HL-60 (cell line): ENCODE measurements around the gene SYT7.

Experiments
- DNase-seq, 2 experiments: peaks; one replicate each; pipeline ENCODE4 v3.0.0-alpha.2; 2010 to 2020; ENCODE audit warnings: low read depth in 1 of 2, low spot score in 1 of 2
- H3K27ac ChIP-seq: fragments of 250-450 bp; sonication (Bioruptor Pico); replicated peaks from 2 replicates; pipeline ENCODE4 v1.5.1; 2020; ENCODE audit warnings: mild to moderate bottlenecking, moderate library complexity
- H3K27me3 ChIP-seq: fragments of 250-450 bp; sonication (Bioruptor Pico); 2 replicates; pipeline ENCODE4 v1.5.1; 2021; ENCODE audit warnings: mild to moderate bottlenecking, moderate library complexity; ENCODE audit not compliant: insufficient read depth, poor library complexity, severe bottlenecking
- H3K4me3 ChIP-seq: replicated peaks from 2 replicates; pipeline ENCODE4 v1.5.1; 2011; ENCODE audit warnings: mild to moderate bottlenecking, control low read depth, low read length; ENCODE audit not compliant: insufficient read depth
- CTCF ChIP-seq: IDR thresholded peaks from one replicate; pipeline ENCODE4 v1.5.1; 2011; ENCODE audit warnings: low read length, control low read depth, inconsistent platforms; ENCODE audit not compliant: insufficient read depth
- GABPA ChIP-seq: IDR thresholded peaks from 2 replicates; pipeline ENCODE4 v1.6.1; 2012; ENCODE audit warnings: low read depth
- POLR2AphosphoS5 ChIP-seq: IDR thresholded peaks from 2 replicates; pipeline ENCODE4 v1.6.1; 2012; ENCODE audit warnings: low read depth
- REST ChIP-seq: IDR thresholded peaks from 2 replicates; pipeline ENCODE4 v1.6.1; 2012; ENCODE audit warnings: low read depth; ENCODE audit not compliant: insufficient replicate concordance
- SPI1 ChIP-seq: IDR thresholded peaks from 2 replicates; pipeline ENCODE4 v1.6.1; 2012; ENCODE audit warnings: low read depth, mild to moderate bottlenecking, borderline replicate concordance

The SYT7 gene

GRCh38 chr11:61513143-61513765, 67.6 kb downstream of the SYT7 start:
- no peak for TF ChIP-seq SPI1
- no peak for TF ChIP-seq GABPA
- no peak for TF ChIP-seq CTCF
- no peak for TF ChIP-seq REST
- TF ChIP-seq POLR2AphosphoS5, result no peak
- no peak for DNase-seq
- Histone ChIP-seq H3K4me3 (no peak overlapping the region), H3K27ac (no peak overlapping the region), H3K27me3 (peaks cover 9% of the 10 kb centered on the region)

- Histone ChIP-seq H3K27me3 (peaks cover 17% of the 10 kb centered on the region), H3K27ac (no peak overlapping the region), H3K4me3 (no peak overlapping the region)
- TF ChIP-seq REST, result no peak
- TF ChIP-seq CTCF, result no peak
- no peak for TF ChIP-seq POLR2AphosphoS5
- no peak for TF ChIP-seq GABPA
- no peak for TF ChIP-seq SPI1
- no peak for DNase-seq
These were observed 68.4 kb downstream of the SYT7 start for GRCh38 chr11:61512435-61512834.

- DNase-seq, result no peak
- no peak for TF ChIP-seq REST
- no peak for TF ChIP-seq POLR2AphosphoS5
- TF ChIP-seq GABPA, result no peak
- TF ChIP-seq SPI1, result no peak
- TF ChIP-seq CTCF, result no peak
- Histone ChIP-seq H3K27ac (no peak overlapping the region), H3K27me3 (peaks cover 25% of the 10 kb centered on the region), H3K4me3 (no peak overlapping the region)
These were observed 69.5 kb downstream of the SYT7 start for GRCh38 chr11:61511383-61511782.
